Stimulated activated naive B cell treated with anti-CD40 and anti-IgM and Interleukin-4, amounts not matched to agents 10 μg/mL and 1 μg/mL and 100 μg/mL, for 72 hours (primary cell): Measurements from ENCODE around the gene CLIC4.
"Not testable (repeated sequence)": the region's sequence is repeated elsewhere in the genome, so short reads cannot be mapped to it uniquely, and the experiment has no call there.

Experiments used
- ATAC-seq, 2 donors: fragments of 150-1000 bp; cut with Tn5 transposase; replicated peaks; 2 replicates each; pipeline ENCODE4 v1.10.0; 2021; ENCODE audit warnings: moderate library complexity in 1 of 2
- DNase-seq: peaks from one replicate; pipeline ENCODE4 v3.0.0; 2021
- H3K27ac Mint-ChIP-seq: one replicate; pipeline ENCODE4 v1.8.0; 2022; ENCODE audit warnings: mild to moderate bottlenecking, mixed read lengths
- H3K27me3 Mint-ChIP-seq, 2 donors: one replicate each; pipeline ENCODE4 v1.8.0; 2022; ENCODE audit warnings: mixed read lengths in 2 of 2
- H3K36me3 Mint-ChIP-seq, 2 donors: one replicate each; pipeline ENCODE4 v1.8.0; 2022; ENCODE audit warnings: mixed read lengths in 2 of 2, mild to moderate bottlenecking in 1 of 2
- H3K4me1 Mint-ChIP-seq, 2 donors: one replicate each; pipeline ENCODE4 v1.8.0; 2022; ENCODE audit warnings: mixed read lengths in 2 of 2, mild to moderate bottlenecking in 1 of 2
- H3K4me3 Mint-ChIP-seq, 2 donors: one replicate each; pipeline ENCODE4 v1.8.0; 2022; ENCODE audit warnings: mild to moderate bottlenecking in 2 of 2, mixed read lengths in 2 of 2, moderate library complexity in 1 of 2
- H3K9me3 Mint-ChIP-seq, 2 donors: one replicate each; pipeline ENCODE4 v1.8.0; 2022; ENCODE audit warnings: mixed read lengths in 2 of 2, mild to moderate bottlenecking in 1 of 2

Gene CLIC4

GRCh38 chr1:24744911-24745710, at the start of gene CLIC4:
Gene CLIC4, plus strand, starts transcription at chr1:24745447. Its CDS starts 107 bp downstream, at chr1:24745554.
- peaks cover 43 to 78% of the 10 kb centered on the region in 2 donors for H3K4me1 Mint-ChIP-seq
- peak within 1 kb of the TSS; percentile 99 for H3K27ac Mint-ChIP-seq
- no peaks in the 10 kb centered on the region for H3K27me3 Mint-ChIP-seq
- ATAC-seq (peak; percentile 63 to 76), DNase-seq (peak; percentile 99)
- H3K4me3 Mint-ChIP-seq: peak within 1 kb of the TSS; percentile 87 to 93
- peaks cover 0 to 5% of the 10 kb centered on the region in 2 donors for H3K36me3 Mint-ChIP-seq
- no peaks in the 10 kb centered on the region for H3K9me3 Mint-ChIP-seq

GRCh38 chr1:24696041-24696755, 49.0 kb upstream of the CLIC4 start:
- Mint-ChIP-seq H3K4me3 (no peak overlapping the region), H3K27ac (peak overlapping the region; percentile 17), H3K9me3 (peaks cover 0 to 1% of the 10 kb centered on the region in 2 donors), H3K36me3 (peaks cover 0 to 2% of the 10 kb centered on the region in 2 donors), H3K27me3 (no peaks in the 10 kb centered on the region), H3K4me1 (peaks cover 20 to 34% of the 10 kb centered on the region in 2 donors)
- DNase-seq (no peak), ATAC-seq (no peak)

DNA sequence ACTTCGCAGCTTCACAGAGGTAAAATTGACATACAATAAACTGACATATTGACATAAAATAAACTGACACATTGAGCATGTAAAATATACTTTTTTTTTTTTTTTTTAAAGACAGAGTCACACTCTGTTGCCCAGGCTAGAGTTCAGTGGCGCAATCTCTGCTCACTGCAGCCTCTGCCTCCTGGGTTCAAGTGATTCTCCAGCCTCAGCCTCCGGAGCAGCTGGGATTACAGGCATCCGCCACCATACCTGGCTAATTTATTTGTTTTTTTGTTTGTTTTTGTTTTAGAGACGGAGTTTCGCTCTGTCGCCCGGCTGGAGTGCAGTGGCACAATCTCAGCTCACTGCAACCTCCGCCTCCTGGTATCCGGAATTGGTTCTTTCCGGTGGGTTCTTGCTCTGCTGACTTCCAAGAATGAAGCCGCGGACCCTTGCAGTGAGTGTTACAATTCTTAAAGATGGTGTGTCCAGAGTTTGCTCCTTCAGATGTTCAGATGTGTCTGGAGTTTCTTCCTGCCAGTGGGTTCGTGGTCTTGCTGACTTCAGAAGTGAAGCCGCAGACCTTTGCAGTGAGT, 48.4 kb upstream of the CLIC4 start:
- ATAC-seq (no peak), DNase-seq (no peak)
- Mint-ChIP-seq H3K4me1 (peaks cover 20 to 34% of the 10 kb centered on the region in 2 donors), H3K9me3 (peaks cover 0 to 1% of the 10 kb centered on the region in 2 donors), H3K4me3 (no peak overlapping the region), H3K36me3 (peaks cover 0 to 2% of the 10 kb centered on the region in 2 donors), H3K27ac (no peak overlapping the region), H3K27me3 (no peaks in the 10 kb centered on the region)

- not testable (repeated sequence) for H3K27me3 Mint-ChIP-seq, DNase-seq, ATAC-seq, H3K4me3 Mint-ChIP-seq, H3K9me3 Mint-ChIP-seq, H3K36me3 Mint-ChIP-seq, H3K27ac Mint-ChIP-seq
- H3K4me1 Mint-ChIP-seq: peaks cover 17 to 34% of the 10 kb centered on the region in 2 donors
Observed at GRCh38 chr1:24697453-24698001, 47.7 kb upstream of the CLIC4 start.

GRCh38 chr1:24698326-24698725, 46.9 kb upstream of the CLIC4 start:
- not testable (repeated sequence) for H3K27ac Mint-ChIP-seq, H3K36me3 Mint-ChIP-seq, H3K4me3 Mint-ChIP-seq, ATAC-seq, DNase-seq, H3K27me3 Mint-ChIP-seq, H3K9me3 Mint-ChIP-seq
- peaks cover 17 to 32% of the 10 kb centered on the region in 2 donors for H3K4me1 Mint-ChIP-seq

DNA sequence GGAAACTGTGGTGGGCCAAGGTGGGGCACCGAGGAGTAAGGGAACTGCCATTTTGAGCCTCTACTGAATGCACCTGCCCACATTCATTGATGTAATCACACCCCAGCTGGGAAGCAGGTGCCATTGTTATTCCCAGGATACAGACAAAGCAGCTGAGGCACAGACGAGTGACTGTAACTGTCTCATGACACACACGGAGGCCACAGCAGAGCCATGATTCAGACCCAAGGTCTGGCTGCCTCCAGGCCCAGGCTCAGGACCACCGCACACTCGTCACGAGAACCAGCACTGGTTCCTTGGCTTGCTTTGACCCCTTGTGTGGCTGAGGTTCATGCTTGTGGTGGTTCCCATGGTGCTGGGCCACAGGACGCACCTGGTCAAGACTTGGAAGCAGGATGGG, 45.6 kb upstream of the CLIC4 start:
- Mint-ChIP-seq H3K9me3 (peaks cover 0 to 1% of the 10 kb centered on the region in 2 donors), H3K4me1 (peaks cover 11 to 24% of the 10 kb centered on the region in 2 donors), H3K27ac (no peak overlapping the region), H3K4me3 (no peak overlapping the region), H3K36me3 (peaks cover 0 to 3% of the 10 kb centered on the region in 2 donors), H3K27me3 (no peaks in the 10 kb centered on the region)
- no peak for ATAC-seq
- no peak for DNase-seq

DNA sequence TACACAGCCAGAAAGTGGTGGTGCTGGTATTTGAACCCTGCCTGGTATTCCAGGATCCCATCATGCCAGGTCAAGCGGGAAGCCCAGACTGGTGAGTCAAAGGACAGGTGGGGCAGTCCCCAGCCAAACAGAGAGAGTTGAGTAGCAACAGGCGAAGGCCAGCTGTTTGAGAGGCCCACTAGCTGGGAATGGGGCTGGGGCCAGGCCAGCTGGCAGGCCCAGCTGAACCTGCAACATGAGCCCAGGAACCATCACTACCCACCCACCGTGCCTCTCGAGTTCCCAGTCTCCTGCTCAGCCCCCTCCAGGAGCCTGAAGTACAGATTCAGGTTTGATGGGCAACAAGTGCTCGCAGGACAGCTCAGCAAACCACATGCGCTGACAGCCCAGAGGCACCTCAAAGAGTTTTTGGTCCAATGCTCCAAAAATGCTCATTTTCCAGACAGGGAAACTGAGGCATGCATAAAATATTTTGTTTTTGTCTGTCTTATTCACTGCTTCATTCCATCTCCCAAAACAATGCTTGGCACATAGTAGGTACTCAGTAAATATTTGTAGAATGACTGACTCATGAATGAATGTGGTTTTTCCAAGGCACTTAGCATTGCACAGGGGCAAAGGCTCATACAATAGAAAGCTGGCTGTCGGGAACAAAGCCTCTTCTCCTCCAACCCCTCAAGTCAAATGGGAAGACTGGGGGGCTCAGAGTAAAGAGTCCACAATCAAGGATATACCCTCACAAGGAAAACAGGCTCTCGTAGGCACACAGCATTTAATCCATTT, 42.5 kb upstream of the CLIC4 start:
- DNase-seq (no peak), ATAC-seq (no peak)
- no peak overlapping the region for H3K4me3 Mint-ChIP-seq
- H3K27me3 Mint-ChIP-seq: no peaks in the 10 kb centered on the region
- peaks cover 0 to 3% of the 10 kb centered on the region in 2 donors for H3K36me3 Mint-ChIP-seq
- H3K4me1 Mint-ChIP-seq: peaks cover 9 to 18% of the 10 kb centered on the region in 2 donors
- no peaks in the 10 kb centered on the region for H3K9me3 Mint-ChIP-seq
- no peak overlapping the region for H3K27ac Mint-ChIP-seq

GRCh38 chr1:24704411-24705259, 40.6 kb upstream of the CLIC4 start:
- Mint-ChIP-seq H3K36me3 (peaks cover 0 to 3% of the 10 kb centered on the region in 2 donors), H3K4me3 (peak overlapping the region; percentile 49 to 71), H3K27ac (peak overlapping the region; percentile 56), H3K9me3 (no peaks in the 10 kb centered on the region), H3K27me3 (no peaks in the 10 kb centered on the region), H3K4me1 (peaks cover 16 to 28% of the 10 kb centered on the region in 2 donors)
- DNase-seq (no peak), ATAC-seq (peak in 1 of 2 donors; percentile 11)

DNA sequence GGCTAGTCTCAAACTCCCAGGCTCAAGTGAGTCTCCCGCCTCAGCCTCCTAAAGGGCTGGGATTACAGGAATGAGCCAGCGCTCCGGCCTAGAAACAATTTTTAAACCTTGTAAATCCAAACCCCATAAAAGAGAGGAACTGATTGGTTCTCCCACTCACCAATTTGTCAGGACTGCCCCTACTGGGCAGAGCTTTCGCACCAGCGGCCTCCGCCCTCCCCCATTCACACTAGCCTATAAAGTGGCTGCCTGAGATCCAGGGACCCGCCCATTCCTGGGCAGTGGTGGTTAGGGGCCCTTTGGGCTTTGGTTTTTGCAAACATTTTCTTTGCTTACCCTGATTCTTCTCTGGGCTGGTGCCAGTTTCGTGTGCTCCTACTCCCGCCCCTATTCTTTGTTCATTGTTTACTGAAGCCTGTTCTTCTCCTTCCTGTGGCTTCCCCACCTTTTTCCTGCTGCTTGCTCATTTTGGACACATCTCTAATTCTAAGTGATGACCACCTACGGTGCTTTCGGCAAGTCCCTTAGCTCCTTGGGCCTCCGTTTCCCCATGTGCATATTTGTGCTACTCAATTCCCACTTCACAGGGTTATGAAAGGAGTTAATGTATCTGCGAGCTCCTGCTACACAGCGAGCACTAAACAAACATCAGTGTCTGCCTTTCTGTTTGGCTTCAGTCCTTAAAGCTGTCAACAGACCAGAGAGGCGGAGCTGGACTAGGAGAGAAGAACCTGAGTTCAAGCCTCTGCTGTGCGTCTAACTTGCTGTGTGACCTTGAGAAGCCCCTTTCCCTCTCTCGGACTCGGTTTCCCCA, 39.8 kb upstream of the CLIC4 start:
- Mint-ChIP-seq H3K4me3 (peak overlapping the region; percentile 49 to 71), H3K27ac (peak overlapping the region; percentile 47)

GRCh38 chr1:24706074-24706389, 39.2 kb upstream of the CLIC4 start:
- DNase-seq, H3K27ac Mint-ChIP-seq, ATAC-seq, H3K27me3 Mint-ChIP-seq, H3K4me3 Mint-ChIP-seq, H3K9me3 Mint-ChIP-seq, H3K36me3 Mint-ChIP-seq: not testable (repeated sequence)
- peaks cover 17 to 28% of the 10 kb centered on the region in 2 donors for H3K4me1 Mint-ChIP-seq

More for the DNA sequence above, 39.8 kb upstream of the CLIC4 start:
- Mint-ChIP-seq H3K9me3 (no peaks in the 10 kb centered on the region), H3K4me1 (peaks cover 17 to 28% of the 10 kb centered on the region in 2 donors), H3K36me3 (peaks cover 0 to 3% of the 10 kb centered on the region in 2 donors), H3K27me3 (no peaks in the 10 kb centered on the region)
- DNase-seq: peak; percentile 49
- ATAC-seq: peak; percentile 93 to 97

- Mint-ChIP-seq H3K4me3 (no peak overlapping the region), H3K9me3 (no peaks in the 10 kb centered on the region), H3K4me1 (peaks cover 17 to 28% of the 10 kb centered on the region in 2 donors), H3K36me3 (peaks cover 0 to 3% of the 10 kb centered on the region in 2 donors), H3K27me3 (no peaks in the 10 kb centered on the region), H3K27ac (no peak overlapping the region)
- DNase-seq (no peak), ATAC-seq (no peak)
Observed at GRCh38 chr1:24707687-24708086, 37.6 kb upstream of the CLIC4 start.

- Mint-ChIP-seq H3K27me3 (no peaks in the 10 kb centered on the region), H3K36me3 (peaks cover 0 to 3% of the 10 kb centered on the region in 2 donors), H3K4me3 (no peak overlapping the region), H3K27ac (no peak overlapping the region), H3K4me1 (peaks cover 17 to 28% of the 10 kb centered on the region in 2 donors), H3K9me3 (no peaks in the 10 kb centered on the region)
- ATAC-seq (peak; percentile 62 to 70), DNase-seq (no peak)
Observed at GRCh38 chr1:24708938-24709337, 36.3 kb upstream of the CLIC4 start.
